Stimulated activated CD8-positive, alpha-beta memory T cell treated with anti-CD3 and anti-CD28 coated beads, Interleukin-4, amount 100 ng/mL, for 48 hours (primary cell): ENCODE data around the gene PTPRE.

Experiments
- DNase-seq: peaks from one replicate; pipeline ENCODE4 v3.0.0-alpha.2; 2020

The PTPRE gene

GRCh38 chr10:127984945-127985344 lies 78.0 kb downstream of the PTPRE start:
- DNase-seq = no peak

- no peak for DNase-seq
Observed at GRCh38 chr10:127986531-127987466, 79.9 kb downstream of the PTPRE start.

GRCh38 chr10:127987467-127988380 lies 80.8 kb downstream of the PTPRE start:
- no peak for DNase-seq

GRCh38 chr10:127989481-127990012 lies 82.6 kb downstream of the PTPRE start:
- no peak for DNase-seq

- DNase-seq = peak; percentile 47
Observed at GRCh38 chr10:127990132-127990788, 83.4 kb downstream of the PTPRE start.

GRCh38 chr10:127990846-127991542 lies 84.1 kb downstream of the PTPRE start:
- peak; percentile 63 for DNase-seq

GRCh38 chr10:127991543-127992255 lies 84.8 kb downstream of the PTPRE start:
- no peak for DNase-seq

GRCh38 chr10:127992376-127992775 lies 85.5 kb downstream of the PTPRE start:
- no peak for DNase-seq

- DNase-seq = no peak
Observed at GRCh38 chr10:127993056-127993690, 86.3 kb downstream of the PTPRE start.

- no peak for DNase-seq
Observed at GRCh38 chr10:127995939-127996338, 89.0 kb downstream of the PTPRE start.

GRCh38 chr10:127996586-127996985 lies 89.7 kb downstream of the PTPRE start:
- no peak for DNase-seq

- DNase-seq = no peak
Observed at GRCh38 chr10:127997271-127997670, 90.4 kb downstream of the PTPRE start.

GRCh38 chr10:127997937-127998336 lies 91.0 kb downstream of the PTPRE start:
- no peak for DNase-seq

GRCh38 chr10:127998501-127999144 lies 91.7 kb downstream of the PTPRE start:
- DNase-seq = no peak

GRCh38 chr10:127999297-128000129 lies 92.6 kb downstream of the PTPRE start:
- DNase-seq = no peak

- no peak for DNase-seq
Observed at GRCh38 chr10:128000471-128001362, 93.8 kb downstream of the PTPRE start.

GRCh38 chr10:128001363-128001745 lies 94.5 kb downstream of the PTPRE start:
- no peak for DNase-seq

GRCh38 chr10:128001849-128002248 lies 94.9 kb downstream of the PTPRE start:
- DNase-seq = no peak
